KMS-11 (cell line): ENCODE results near the gene LEMD3.

Experiments used
- H2AFZ ChIP-seq: fragments of 200-600 bp; sonication (generic); 2 replicates; pipeline ENCODE4 v1.6.1; 2016; ENCODE audit warnings: antibody characterized with exemption, mixed run types, low read depth
- H3K27ac ChIP-seq: fragments of 200-600 bp; sonication (generic); 2 replicates; pipeline ENCODE4 v1.6.1; 2016; ENCODE audit warnings: mild to moderate bottlenecking, mixed run types
- H3K27me3 ChIP-seq: fragments of 200-600 bp; sonication (generic); 2 replicates; pipeline ENCODE4 v1.6.1; 2017; ENCODE audit warnings: mild to moderate bottlenecking, low read depth, mixed run types, moderate library complexity; ENCODE audit not compliant: insufficient read depth
- H3K36me3 ChIP-seq: fragments of 200-600 bp; sonication (generic); 2 replicates; pipeline ENCODE4 v1.6.1; 2017; ENCODE audit warnings: mild to moderate bottlenecking, mixed run types; ENCODE audit not compliant: insufficient read depth
- H3K4me1 ChIP-seq: fragments of 200-600 bp; sonication (generic); 2 replicates; pipeline ENCODE4 v1.6.1; 2016; ENCODE audit warnings: mild to moderate bottlenecking, low read depth, mixed run types; ENCODE audit not compliant: poor library complexity, severe bottlenecking
- H3K4me2 ChIP-seq: fragments of 200-600 bp; sonication (generic); 2 replicates; pipeline ENCODE4 v1.7.0; 2016; ENCODE audit warnings: mild to moderate bottlenecking, mixed run types
- H3K4me3 ChIP-seq: fragments of 200-600 bp; sonication (generic); IDR thresholded peaks from 2 replicates; pipeline ENCODE4 v1.6.1; 2017; ENCODE audit warnings: low read depth, low read length, mixed read lengths; ENCODE audit not compliant: insufficient read depth
- H3K79me2 ChIP-seq: fragments of 200-600 bp; sonication (generic); 2 replicates; pipeline ENCODE4 v1.6.1; 2016; ENCODE audit warnings: low read depth, mixed run types; ENCODE audit not compliant: insufficient read depth
- H3K9ac ChIP-seq: fragments of 200-600 bp; sonication (generic); 2 replicates; pipeline ENCODE4 v1.6.1; 2016; ENCODE audit warnings: mild to moderate bottlenecking, mixed run types
- H4K20me1 ChIP-seq: fragments of 200-600 bp; sonication (generic); 2 replicates; pipeline ENCODE4 v1.6.1; 2016; ENCODE audit warnings: mild to moderate bottlenecking, mixed run types; ENCODE audit not compliant: insufficient read depth
- TF ChIP-seq, protein P1 (sequence below): fragments of 200-600 bp; sonication (generic); conservative IDR thresholded peaks from 2 replicates; pipeline ENCODE4 v1.6.1; 2017; ENCODE audit warnings: low read depth, mild to moderate bottlenecking, antibody characterized with exemption, low read length, moderate library complexity, mixed read lengths

The LEMD3 gene

DNA sequence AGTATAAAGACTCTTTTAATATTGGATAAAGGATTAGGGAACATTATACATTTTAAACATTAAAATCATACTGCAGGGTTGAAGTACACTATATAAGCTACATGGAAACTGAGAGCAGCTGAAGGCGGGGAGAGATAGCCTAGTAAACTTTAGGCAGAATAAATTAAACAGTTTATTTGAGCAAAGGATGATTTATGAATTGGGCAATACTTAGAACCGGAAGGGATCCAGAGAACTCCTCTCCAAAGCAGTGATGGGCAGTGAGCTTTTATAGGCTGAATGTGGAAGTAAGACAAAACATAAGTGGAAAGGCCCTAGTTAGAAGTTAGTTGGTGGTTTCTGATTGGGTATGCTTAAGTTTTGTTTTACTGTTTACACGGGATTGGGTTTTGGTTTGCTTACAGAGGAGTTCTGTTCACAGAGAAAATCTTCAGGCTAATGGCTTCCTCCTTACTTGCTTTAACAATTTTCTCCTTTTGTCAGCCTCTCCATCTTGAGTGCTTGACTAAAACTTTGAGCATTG is 18.9 kb downstream of the LEMD3 start:
- Histone ChIP-seq H2AFZ (no peak overlapping the region), H3K9ac (no peak overlapping the region), H4K20me1 (peaks cover 15% of the 10 kb centered on the region; the same call in 1 of the 2 replicates), H3K4me2 (peak overlapping the region; percentile 53), H3K4me1 (peaks cover 87% of the 10 kb centered on the region), H3K27me3 (no peaks in the 10 kb centered on the region), H3K79me2 (peaks cover 90% of the 10 kb centered on the region), H3K4me3 (no peak overlapping the region), H3K27ac (peak overlapping the region; percentile 33), H3K36me3 (no peaks in the 10 kb centered on the region)
- TF ChIP-seq, protein P1, sequence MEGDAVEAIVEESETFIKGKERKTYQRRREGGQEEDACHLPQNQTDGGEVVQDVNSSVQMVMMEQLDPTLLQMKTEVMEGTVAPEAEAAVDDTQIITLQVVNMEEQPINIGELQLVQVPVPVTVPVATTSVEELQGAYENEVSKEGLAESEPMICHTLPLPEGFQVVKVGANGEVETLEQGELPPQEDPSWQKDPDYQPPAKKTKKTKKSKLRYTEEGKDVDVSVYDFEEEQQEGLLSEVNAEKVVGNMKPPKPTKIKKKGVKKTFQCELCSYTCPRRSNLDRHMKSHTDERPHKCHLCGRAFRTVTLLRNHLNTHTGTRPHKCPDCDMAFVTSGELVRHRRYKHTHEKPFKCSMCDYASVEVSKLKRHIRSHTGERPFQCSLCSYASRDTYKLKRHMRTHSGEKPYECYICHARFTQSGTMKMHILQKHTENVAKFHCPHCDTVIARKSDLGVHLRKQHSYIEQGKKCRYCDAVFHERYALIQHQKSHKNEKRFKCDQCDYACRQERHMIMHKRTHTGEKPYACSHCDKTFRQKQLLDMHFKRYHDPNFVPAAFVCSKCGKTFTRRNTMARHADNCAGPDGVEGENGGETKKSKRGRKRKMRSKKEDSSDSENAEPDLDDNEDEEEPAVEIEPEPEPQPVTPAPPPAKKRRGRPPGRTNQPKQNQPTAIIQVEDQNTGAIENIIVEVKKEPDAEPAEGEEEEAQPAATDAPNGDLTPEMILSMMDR = no peak

- Histone ChIP-seq H3K4me2 (peak overlapping the region; percentile 53), H3K27ac (peak overlapping the region; percentile 33; the same call in 1 of the 2 replicates), H3K79me2 (peaks cover 88% of the 10 kb centered on the region)
Observed at GRCh38 chr12:65189028-65189718, 19.8 kb downstream of the LEMD3 start.

DNA sequence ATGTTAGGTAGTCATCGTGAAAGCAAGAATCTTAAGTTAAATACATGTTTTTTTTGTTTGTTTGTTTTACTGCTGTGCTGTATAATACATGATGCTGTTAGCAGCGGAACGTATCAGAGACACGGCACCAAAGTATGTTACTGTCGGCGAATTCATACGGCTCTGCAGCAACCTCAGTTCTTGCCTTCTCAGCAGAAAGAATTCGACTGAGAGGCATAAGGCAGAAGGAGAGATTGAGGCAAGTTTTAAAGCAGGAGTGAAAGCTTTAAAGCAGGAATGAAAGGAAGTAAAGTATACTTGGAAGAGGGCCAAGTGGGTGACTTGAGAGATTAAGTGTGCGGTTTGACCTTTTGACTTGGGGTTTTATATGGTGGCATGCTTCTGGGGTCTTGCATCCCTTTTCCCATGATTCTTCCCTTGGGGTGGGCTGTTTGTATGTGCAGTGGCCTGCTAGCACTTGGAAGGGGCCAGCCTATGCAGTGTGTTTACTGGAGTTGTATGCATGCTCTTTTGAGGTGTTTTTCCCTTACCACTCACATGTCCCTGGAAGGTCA is 23.7 kb downstream of the LEMD3 start:
- H3K4me2 ChIP-seq = peak overlapping the region; percentile 4; the same call in 1 of the 2 replicates
- H3K36me3 ChIP-seq = no peaks in the 10 kb centered on the region

More at GRCh38 chr12:65189028-65189718, 19.8 kb downstream of the LEMD3 start:
- no peak overlapping the region for H2AFZ ChIP-seq
- no peaks in the 10 kb centered on the region for H3K36me3 ChIP-seq
- peaks cover 85% of the 10 kb centered on the region for H3K4me1 ChIP-seq
- no peak overlapping the region for H3K9ac ChIP-seq
- no peak overlapping the region for H3K4me3 ChIP-seq
- peaks cover 15% of the 10 kb centered on the region; the same call in 1 of the 2 replicates for H4K20me1 ChIP-seq
- TF ChIP-seq, protein P1 = no peak
- no peaks in the 10 kb centered on the region for H3K27me3 ChIP-seq

DNA sequence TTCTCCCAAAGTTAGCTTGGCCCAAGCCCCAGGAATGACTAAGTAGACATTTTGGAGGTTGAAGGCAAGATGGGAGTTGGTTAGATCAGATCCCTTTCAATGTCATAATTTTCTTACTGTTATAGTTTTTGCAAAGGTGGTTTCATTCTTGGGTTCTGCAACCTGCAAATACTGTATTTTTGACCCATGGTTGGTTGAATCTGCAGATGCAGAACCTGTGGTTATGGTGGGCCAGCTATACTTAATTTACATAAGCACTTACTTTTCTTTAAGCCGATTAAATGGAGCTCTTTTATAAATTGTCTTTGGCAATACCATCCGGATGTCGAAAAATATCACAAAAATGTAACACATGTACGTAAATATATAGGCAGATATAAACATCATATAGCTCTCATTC is 25.6 kb downstream of the LEMD3 start:
- H3K4me2 ChIP-seq = no peak overlapping the region; the same call in 1 of the 2 replicates
- H4K20me1 ChIP-seq = peaks cover 4% of the 10 kb centered on the region; the same call in 1 of the 2 replicates
- no peak overlapping the region for H2AFZ ChIP-seq
- no peak overlapping the region for H3K9ac ChIP-seq
- no peaks in the 10 kb centered on the region for H3K36me3 ChIP-seq
- peaks cover 87% of the 10 kb centered on the region for H3K79me2 ChIP-seq
- H3K27me3 ChIP-seq = no peaks in the 10 kb centered on the region
- TF ChIP-seq, protein P1 = no peak
- H3K27ac ChIP-seq = no peak overlapping the region
- H3K4me3 ChIP-seq = no peak overlapping the region
- peaks cover 67% of the 10 kb centered on the region for H3K4me1 ChIP-seq

More for the DNA sequence above, 23.7 kb downstream of the LEMD3 start:
- Histone ChIP-seq H3K4me3 (no peak overlapping the region), H3K4me1 (peaks cover 84% of the 10 kb centered on the region), H3K27me3 (no peaks in the 10 kb centered on the region), H3K27ac (no peak overlapping the region), H3K9ac (no peak overlapping the region), H4K20me1 (peaks cover 16% of the 10 kb centered on the region; the same call in 1 of the 2 replicates), H2AFZ (no peak overlapping the region), H3K79me2 (peaks cover 83% of the 10 kb centered on the region)
- TF ChIP-seq, protein P1 = no peak
